Stomach (tissue), 9 donors: Measurements from ENCODE around the gene SEPTIN5. TPM values are rescaled to one million over a fixed set of nuclear protein-coding genes. Genes with fewer than 3 reads are reported as not detected.
"Not testable (repeated sequence)": the region's sequence is repeated elsewhere in the genome, so short reads cannot be mapped to it uniquely, and the experiment has no call there.

Experiments
- DNase-seq, 2 donors: peaks; one replicate each; pipeline versions ENCODE4 v3.0.0 to v3.0.0-alpha.2; 2013 to 2019
- H3K27ac ChIP-seq, 5 donors: fragments of 200-600 bp in 4 of 5; sonication (generic) in 4 of 5; one replicate each; pipeline ENCODE4 v1.5.1; 2013 to 2019; ENCODE audit warnings: mild to moderate bottlenecking in 1 of 5, moderate library complexity in 1 of 5
- H3K27me3 ChIP-seq, 3 donors: fragments of 200-600 bp; sonication (generic); one replicate each; pipeline ENCODE4 v1.5.1; 2017 to 2019; ENCODE audit warnings: mixed run types in 1 of 3
- H3K36me3 ChIP-seq, 4 donors: fragments of 200-600 bp; sonication (generic); 1 replicate in 3 of 4; 2 replicates in 1 of 4; pipeline ENCODE4 v1.5.1; 2016 to 2019
- H3K4me1 ChIP-seq, 4 donors: fragments of 200-600 bp; sonication (generic); one replicate each; pipeline ENCODE4 v1.5.1; 2016 to 2019
- H3K4me3 ChIP-seq, 4 donors: fragments of 200-600 bp; sonication (generic) in 3 of 4; one replicate each; pipeline ENCODE4 v1.5.1; 2016 to 2019; ENCODE audit warnings: mild to moderate bottlenecking in 1 of 4
- H3K9me3 ChIP-seq, 4 donors: fragments of 200-600 bp; sonication (generic); one replicate each; pipeline ENCODE4 v1.5.1; 2016 to 2019
- EP300 ChIP-seq: sonication (generic); formaldehyde crosslinking; IDR thresholded peaks from one replicate; pipeline ENCODE4 v1.6.1; 2017; ENCODE audit warnings: antibody characterized with exemption
- POLR2A ChIP-seq, 4 donors: fragments of 450-650 bp; IDR thresholded peaks; one replicate each; pipeline ENCODE4 v1.6.1; 2016; ENCODE audit warnings: antibody characterized with exemption in 4 of 4, control low read depth in 2 of 4, mild to moderate bottlenecking in 1 of 4, moderate library complexity in 1 of 4
- POLR2AphosphoS5 ChIP-seq, 3 donors: sonication (generic); formaldehyde crosslinking; IDR thresholded peaks; one replicate each; pipeline ENCODE4 v1.6.1; 2016; ENCODE audit warnings: antibody characterized with exemption in 3 of 3
- WGBS, 5 donors: extraction: QIAGEN DNeasy Blood & Tissue Kit in 3 of 5; methylation state at CpG; one replicate each; pipeline versions ENCODE4 v1.1.5 to v1.1.7; 2013 to 2018; 5-methylcytosine and 5-hydroxymethylcytosine counted together
- intact Hi-C: fragments of 100-400 bp; cut with DNase I; formaldehyde crosslinking; loops from one replicate; pipeline ENCODE4 v1.15.1; 2023; ENCODE audit warnings: low total_unique reads
- polyA plus RNA-seq, 3 donors: library from polyadenylated mRNA; stranded (reverse); fragments of 200-250 nt; gene quantifications; one replicate each; pipeline ENCODE4 v1.2.3, GENCODE V29; 2013
- total RNA-seq, 5 donors: library from RNA; depleted of rRNA; stranded (reverse); fragments of >200 nt; gene quantifications; one replicate each; pipeline versions ENCODE4 v1.1.0 to v1.2.3, GENCODE V29; 2014 to 2016
- TF ChIP-seq, protein P1 (sequence below), 7 experiments: fragments of 450-650 bp in 4 of 7; fragments of 200-600 bp in 3 of 7; sonication (generic) in 3 of 7; IDR thresholded peaks; one replicate each; pipeline ENCODE4 v1.5.1; 2016 to 2019; ENCODE audit warnings: antibody characterized with exemption in 7 of 7, control low read depth in 2 of 7, mild to moderate bottlenecking in 1 of 7
- donor health status: healthy with polysubstance abuse.
- donor health status: Bipolar disorder and iron deficiency.
- donor health status: healthy.

SEPTIN5 gene
- total and polyA plus RNA-seq, 8 donors = 1.2 to 38.8 (median 12.5) TPM

DNA sequence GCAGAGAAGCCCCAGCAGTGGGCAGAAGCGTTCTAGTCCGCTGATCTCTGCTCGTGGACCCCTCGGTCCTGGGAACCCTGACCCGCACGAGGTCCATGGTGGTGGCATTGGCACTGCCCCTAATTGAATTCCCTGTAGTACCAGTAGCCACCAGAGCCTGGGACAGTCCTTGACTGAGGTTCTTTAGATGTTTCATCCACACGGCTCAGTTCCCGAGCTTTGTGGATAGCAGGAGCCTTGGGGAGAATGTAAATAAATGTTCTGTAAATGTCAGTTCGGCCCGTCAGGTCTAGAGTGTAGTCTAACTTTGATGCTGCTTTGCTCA is 39.4 kb upstream of the SEPTIN5 start:
- TF ChIP-seq POLR2AphosphoS5 (IDR thresholded peaks at IDR 0.05) (no peak), POLR2A (IDR thresholded peaks at IDR 0.05) (no peak), EP300 (no peak)
- TF ChIP-seq, protein P1, sequence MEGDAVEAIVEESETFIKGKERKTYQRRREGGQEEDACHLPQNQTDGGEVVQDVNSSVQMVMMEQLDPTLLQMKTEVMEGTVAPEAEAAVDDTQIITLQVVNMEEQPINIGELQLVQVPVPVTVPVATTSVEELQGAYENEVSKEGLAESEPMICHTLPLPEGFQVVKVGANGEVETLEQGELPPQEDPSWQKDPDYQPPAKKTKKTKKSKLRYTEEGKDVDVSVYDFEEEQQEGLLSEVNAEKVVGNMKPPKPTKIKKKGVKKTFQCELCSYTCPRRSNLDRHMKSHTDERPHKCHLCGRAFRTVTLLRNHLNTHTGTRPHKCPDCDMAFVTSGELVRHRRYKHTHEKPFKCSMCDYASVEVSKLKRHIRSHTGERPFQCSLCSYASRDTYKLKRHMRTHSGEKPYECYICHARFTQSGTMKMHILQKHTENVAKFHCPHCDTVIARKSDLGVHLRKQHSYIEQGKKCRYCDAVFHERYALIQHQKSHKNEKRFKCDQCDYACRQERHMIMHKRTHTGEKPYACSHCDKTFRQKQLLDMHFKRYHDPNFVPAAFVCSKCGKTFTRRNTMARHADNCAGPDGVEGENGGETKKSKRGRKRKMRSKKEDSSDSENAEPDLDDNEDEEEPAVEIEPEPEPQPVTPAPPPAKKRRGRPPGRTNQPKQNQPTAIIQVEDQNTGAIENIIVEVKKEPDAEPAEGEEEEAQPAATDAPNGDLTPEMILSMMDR (IDR thresholded peaks at IDR 0.05) = no peak
- Histone ChIP-seq H3K36me3 (no peaks in the 10 kb centered on the region), H3K4me1 (no peaks in the 10 kb centered on the region), H3K27ac (no peak overlapping the region), H3K9me3 (no peaks in the 10 kb centered on the region), H3K27me3 (peaks cover 0 to 24% (median 0%) of the 10 kb centered on the region in 3 donors), H3K4me3 (no peak overlapping the region)
- DNase-seq = no peak
- 68 to 78% (median 71%) methylated on average over 10 of the region's 10 CpGs for WGBS, 5 donors
- intact Hi-C loops = no loop called here

DNA sequence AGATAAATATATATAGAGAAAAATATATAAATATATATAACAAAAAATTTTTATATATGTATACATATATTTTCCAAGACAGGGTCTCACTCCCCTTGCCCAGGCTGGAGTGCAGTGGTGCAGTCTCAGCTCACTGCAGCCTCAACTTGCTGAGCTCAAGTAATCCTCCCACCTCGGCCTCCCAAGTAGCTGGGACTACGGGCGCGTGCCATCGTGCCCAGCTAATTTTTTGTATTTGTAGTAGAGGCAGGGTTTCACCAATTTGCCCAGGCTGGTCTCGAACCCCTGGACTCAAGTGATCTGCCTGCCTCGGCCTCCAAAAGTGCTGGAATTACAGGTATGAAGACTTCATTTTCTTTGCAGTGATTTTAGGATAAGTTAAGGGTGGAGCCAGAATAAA is 38.9 kb upstream of the SEPTIN5 start:
- DNase-seq = no peak
- H3K27ac ChIP-seq = no peak overlapping the region
- intact Hi-C loops = no loop called here
- 82 to 90% (median 86%) methylated on average over 7 of the region's 7 CpGs for WGBS, 5 donors
- TF ChIP-seq POLR2AphosphoS5 (IDR thresholded peaks at IDR 0.05) (no peak), EP300 (no peak), POLR2A (IDR thresholded peaks at IDR 0.05) (no peak)
- TF ChIP-seq, protein P1 (IDR thresholded peaks at IDR 0.05) = no peak
- peaks cover 0 to 29% (median 2%) of the 10 kb centered on the region in 3 donors for H3K27me3 ChIP-seq
- H3K36me3 ChIP-seq = no peaks in the 10 kb centered on the region
- no peak overlapping the region for H3K4me3 ChIP-seq
- no peaks in the 10 kb centered on the region for H3K4me1 ChIP-seq
- no peaks in the 10 kb centered on the region for H3K9me3 ChIP-seq

DNA sequence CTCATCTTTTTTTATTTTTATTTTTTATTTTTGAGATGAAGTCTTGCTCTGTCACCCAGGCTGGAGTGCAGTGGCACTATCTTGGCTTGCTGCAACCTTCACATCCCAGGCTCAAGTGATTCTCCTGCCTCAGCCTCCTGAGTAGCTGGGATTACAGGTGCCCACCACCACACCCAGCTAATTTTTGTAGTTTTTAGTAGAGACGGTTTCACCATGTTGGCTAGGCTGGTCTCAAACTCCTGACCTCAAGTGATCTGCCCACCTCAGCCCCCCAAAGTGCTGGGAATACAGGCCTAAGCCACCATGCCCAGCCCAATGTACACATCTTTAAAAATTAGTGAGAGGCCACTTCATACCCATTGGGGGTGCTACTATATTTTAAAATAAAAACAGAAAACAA is 37.9 kb upstream of the SEPTIN5 start:
- H3K4me3 ChIP-seq, DNase-seq, H3K36me3 ChIP-seq, H3K27ac ChIP-seq, intact Hi-C loops, H3K9me3 ChIP-seq, H3K4me1 ChIP-seq: not testable (repeated sequence)
- H3K27me3 ChIP-seq = peaks cover 0 to 36% (median 6%) of the 10 kb centered on the region in 3 donors
- 71 to 93% (median 84%) methylated on average over 1 of the region's 1 CpG for WGBS, 5 donors

DNA sequence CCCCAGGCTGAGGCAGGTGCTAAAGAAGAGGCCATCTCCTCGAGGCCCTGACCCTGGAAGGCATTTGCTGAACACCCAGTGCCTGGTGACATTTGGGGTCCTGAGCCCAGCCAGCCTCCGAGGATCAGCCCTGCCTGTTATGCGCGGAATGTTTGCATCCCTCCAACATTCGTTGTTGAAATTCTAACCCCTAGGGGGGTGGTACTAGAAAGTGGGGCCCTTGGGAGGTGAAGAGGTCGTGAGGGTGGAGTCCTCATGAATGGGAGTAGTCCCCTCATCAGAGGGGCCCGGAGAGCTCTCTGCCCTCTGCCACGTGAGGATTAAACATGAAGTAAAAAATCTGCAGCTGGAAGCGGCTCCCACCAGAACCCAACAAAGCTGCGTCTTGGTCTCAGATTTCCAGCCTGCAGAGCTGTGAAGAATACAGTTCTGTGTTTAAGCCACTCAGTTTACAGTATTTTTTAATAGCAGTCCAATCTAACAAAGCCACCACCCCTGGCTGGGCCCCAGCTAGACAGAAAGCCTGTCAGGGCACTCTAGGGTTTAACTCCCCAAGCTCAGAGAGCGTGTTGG is 35.3 kb upstream of the SEPTIN5 start:
- no peak for TF ChIP-seq POLR2AphosphoS5 (IDR thresholded peaks at IDR 0.05)
- 45 to 69% (median 51%) methylated on average over 9 to 11 of the region's 11 CpGs for WGBS, 5 donors
- H3K9me3 ChIP-seq = no peaks in the 10 kb centered on the region
- no peaks in the 10 kb centered on the region for H3K4me1 ChIP-seq
- H3K27me3 ChIP-seq = peaks cover 0 to 36% (median 6%) of the 10 kb centered on the region in 3 donors
- intact Hi-C loops = no loop called here
- H3K4me3 ChIP-seq = no peak overlapping the region
- H3K36me3 ChIP-seq = no peaks in the 10 kb centered on the region
- DNase-seq = peak in 1 of 2 donors; percentile 46
- no peak overlapping the region for H3K27ac ChIP-seq

DNA sequence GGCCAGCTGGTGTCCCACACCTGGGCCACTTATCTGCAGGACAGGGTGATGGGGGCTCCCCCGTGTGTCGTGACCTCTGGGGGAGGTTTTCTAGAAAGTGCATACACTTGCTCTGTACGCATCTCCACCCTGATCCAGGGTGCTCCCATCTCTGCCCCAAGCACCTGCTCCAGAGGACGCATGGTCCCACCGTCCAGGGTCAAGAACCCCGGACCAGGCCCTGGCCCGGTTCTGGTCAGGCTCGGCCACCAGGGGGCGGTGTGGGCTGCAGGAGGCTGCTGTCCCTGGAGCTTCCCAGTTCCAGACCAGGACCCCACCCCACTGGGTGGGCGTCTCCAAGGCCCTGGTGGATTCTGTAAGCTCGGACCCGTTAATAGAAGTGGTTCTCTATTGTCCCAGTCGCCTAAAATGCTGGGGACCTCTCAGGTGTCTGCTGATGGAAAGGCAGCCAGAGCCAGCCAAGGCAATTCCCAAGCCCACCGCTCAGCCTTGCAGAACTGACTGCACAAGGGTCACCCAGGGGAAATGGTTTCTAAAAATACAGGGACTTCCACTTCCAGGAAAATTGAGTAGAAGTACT is 34.7 kb upstream of the SEPTIN5 start:
- Histone ChIP-seq H3K4me3 (no peak overlapping the region), H3K27ac (no peak overlapping the region), H3K9me3 (no peaks in the 10 kb centered on the region), H3K4me1 (no peaks in the 10 kb centered on the region), H3K27me3 (peaks cover 0 to 31% (median 6%) of the 10 kb centered on the region in 3 donors), H3K36me3 (no peaks in the 10 kb centered on the region)
- peak; percentile 44 to 60 for DNase-seq
- TF ChIP-seq POLR2A (IDR thresholded peaks at IDR 0.05) (no peak), POLR2AphosphoS5 (IDR thresholded peaks at IDR 0.05) (no peak), EP300 (no peak)
- TF ChIP-seq, protein P1 (IDR thresholded peaks at IDR 0.05) = peak in 4 of 7 experiments; percentile 54 to 83 (median 70)
- intact Hi-C loops = no loop called here
- WGBS, 5 donors = 28 to 54% (median 30%) methylated on average over 6 to 14 of the region's 14 CpGs
